NOMO-1 treated with dmso at 0.1 percent for 144 hours (cell line): ENCODE results near the gene KANSL3.
"Not testable (repeated sequence)": the region's sequence is repeated elsewhere in the genome, so short reads cannot be mapped to it uniquely, and the experiment has no call there.

Experiments used
- DNase-seq: peaks from one replicate; lab custom pipeline; 2025; ENCODE audit not compliant: unreplicated experiment; lab: John Stamatoyannopoulos, UW

The KANSL3 gene

DNA sequence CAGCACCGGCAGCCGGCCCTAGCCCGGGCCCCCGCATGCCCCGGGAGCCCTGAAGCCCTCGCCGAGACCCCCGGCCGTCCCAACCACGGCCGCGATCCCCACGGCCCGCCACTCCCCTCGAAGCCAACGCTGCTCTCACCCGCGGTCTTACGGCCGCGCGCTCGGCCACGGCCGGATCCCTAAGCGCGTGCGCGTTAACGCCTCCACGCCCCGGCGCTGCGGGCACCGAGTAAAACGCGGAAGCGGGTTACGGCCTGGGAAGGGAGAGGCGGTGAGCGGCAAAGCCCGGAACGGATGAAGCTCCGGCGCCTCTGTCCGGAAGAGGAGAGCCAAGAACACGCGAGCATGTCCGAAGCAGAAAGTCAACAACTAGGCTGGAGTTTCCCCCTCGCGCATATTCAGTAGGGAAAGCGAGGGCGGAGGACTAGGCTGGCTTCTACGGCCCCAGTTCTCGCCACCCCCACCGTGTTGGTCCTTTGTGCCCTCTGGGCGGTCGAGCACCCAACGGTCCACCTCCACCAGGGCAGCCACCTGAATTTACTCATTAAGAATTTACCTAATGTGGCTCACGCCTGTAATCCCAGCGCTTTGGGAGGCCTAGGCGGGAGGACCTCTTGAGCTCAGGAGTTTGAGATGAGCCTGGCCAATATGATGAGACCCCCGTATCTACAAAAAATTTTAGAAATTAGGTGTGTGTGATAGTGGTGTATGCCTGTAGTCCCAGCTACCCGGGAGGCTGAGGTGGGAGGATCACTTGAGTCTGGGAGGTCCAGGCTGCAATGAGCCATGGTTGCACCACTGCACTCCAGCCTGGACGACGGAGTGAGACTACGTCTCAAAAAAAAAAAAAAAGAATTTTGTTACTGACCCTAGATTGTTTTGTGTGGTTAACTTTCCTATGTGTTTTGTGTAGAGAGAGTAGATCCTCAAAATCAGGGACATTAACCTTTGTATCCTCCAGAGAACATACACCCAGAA lies at the start of gene KANSL3:
KANSL3 (minus strand) TSS at position 169 of the 978 bp plus-strand sequence. CDS start 1,177 bp downstream, outside the sequence.
- peak; percentile 91 for DNase-seq

DNA sequence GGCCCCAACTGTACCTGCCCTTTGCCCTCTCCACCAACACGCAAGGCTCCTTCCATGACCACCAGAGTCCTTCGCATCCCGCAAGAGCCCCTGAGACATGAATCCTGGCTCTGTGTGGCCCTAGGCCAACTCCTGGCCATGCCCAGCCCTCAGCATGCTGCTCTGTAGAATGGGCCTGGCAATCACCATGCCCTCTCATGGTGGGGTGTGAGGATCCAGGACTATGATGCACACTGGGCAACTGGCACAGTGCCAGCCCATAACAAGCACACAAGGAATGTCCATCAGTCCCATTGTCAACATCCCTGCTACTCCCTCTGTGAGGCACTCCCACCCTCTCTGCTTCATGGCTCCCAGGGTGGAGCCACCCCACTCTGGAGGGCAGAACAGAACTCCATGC lies 49.2 kb upstream of the KANSL3 start:
- DNase-seq, result no peak

DNA sequence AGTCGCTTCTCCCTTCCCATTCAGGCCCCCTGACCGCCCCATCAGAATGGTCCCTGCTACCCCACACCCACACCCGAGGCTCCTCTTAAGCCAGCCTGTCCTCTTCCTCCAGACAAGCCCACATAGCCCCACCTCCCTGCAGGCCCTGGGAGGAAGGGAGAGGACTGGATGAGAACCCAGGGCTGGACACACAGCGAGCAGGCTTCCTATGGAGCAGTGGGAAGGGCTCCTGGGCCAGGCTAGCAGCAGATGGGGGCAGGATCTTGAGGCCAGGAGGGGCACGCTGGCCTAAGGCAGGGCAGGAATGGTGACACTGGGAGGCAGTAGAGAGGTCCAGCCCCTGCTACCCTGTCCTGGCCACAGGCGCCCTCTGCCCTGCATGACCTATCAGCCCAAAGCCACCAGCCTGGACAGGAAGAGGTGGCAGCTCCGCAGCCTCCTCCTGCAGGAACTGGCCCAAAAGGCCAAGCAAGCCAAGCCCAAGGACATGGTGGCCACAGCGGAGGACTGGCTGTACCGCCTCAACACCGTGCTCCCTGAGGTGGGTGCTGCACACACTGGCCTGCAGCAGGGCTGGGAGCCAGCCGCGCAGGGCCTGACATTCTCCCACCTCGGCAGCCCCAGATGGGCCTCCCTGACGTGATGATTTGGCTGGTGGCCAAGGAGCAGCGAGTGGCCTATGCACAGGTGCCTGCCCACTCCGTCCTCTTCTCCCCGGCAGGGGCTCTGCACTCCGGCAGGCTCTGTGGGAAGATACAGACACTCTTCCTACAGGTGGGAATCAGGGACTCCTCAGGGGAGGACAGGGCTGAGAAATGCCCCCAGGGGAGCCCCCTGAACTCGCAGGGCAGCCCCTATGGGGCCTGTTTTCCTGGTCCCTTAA lies 47.7 kb upstream of the KANSL3 start:
- no peak for DNase-seq

DNA sequence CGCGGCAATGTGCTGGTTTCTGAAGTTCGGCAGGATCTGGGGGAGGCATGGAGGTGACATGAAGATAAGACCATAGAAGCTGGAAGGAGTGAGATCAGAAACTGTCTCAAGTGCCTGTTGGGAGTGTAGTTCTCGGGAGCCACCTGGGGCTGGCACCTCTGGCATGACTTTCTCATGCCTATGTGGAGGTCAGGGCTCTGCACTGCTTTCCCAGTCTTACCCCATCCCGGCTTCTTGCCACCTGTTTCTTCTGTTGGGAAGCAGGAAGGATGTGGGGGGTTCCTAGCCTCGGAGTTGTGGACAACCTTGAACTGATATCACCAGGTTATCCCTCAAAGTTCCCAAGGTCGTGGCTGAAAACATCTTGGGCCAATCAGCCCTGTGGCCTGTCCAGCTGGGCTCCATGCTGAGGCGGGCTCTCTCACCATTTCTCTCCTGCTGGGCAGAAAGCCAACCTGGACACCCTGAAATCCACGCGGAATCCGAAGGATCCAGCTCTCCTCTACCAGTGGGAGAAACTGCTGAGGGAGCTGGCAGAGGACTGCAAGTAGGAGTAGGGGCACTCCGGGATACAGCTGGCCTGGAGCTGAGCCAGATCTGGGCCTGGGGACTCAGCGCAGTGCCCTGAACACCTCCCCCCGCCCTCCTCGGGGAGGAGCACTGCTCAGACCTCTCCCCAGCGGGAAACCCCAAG lies 46.9 kb upstream of the KANSL3 start:
- no peak for DNase-seq

DNA sequence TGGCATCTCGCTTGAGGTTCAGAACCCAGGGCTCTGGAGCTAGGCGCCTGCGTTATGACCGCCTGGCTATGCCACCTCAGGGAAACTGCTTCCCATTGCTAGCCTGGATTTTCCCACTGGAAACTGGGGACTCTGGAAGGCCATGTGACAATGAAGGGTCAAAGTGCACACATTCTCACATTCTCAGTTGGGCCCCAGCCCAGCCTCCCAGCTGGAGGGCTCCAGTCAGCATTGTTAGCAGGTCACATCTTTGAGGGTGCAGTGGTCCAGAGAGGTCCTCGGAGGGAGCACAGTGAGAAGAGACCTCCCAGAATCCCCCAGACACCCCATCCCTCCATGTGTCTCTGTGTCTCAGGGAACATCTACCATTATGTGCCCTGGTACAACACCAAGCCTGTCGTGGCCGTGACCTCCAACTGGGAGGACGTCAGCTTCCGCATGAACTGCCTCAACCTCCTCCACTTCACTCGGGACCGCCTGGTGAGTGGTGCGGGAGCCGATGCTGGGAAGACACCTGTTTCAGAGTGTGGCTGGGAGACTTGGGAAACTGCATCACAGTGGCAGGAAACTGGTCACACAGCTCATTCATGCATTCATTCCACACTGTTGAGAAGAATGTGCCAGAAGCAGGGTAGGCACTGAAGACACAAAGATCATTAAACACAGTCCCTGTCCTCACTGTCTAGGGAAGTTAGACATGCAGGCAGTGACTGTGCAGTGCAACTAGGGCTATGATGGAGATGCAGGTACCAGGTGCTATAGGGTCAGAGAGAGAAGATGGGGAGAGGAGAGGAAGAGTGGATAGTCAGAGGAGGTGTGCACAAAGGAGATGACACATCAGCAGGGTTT lies 46.1 kb upstream of the KANSL3 start:
- no peak for DNase-seq

DNA sequence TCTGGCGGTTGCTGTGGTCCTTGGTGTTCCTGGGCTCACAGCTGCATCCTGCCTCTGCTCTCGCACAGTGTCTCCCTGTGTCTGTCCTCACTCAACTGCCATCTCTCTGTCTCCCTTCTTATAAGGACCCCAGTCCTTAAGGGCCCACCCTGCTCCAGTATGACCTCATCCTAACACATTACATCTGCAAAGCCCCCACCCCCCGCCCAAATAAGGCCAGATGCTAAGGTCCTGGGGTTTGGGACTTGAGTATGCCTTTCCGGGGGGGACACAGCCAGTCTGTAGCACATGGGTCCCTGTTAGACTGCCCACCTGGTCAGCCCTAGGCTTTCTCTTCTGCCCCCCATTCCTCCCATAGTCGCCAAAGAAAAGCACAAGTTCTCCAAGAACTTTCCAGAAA lies 45.2 kb upstream of the KANSL3 start:
- no peak for DNase-seq

DNA sequence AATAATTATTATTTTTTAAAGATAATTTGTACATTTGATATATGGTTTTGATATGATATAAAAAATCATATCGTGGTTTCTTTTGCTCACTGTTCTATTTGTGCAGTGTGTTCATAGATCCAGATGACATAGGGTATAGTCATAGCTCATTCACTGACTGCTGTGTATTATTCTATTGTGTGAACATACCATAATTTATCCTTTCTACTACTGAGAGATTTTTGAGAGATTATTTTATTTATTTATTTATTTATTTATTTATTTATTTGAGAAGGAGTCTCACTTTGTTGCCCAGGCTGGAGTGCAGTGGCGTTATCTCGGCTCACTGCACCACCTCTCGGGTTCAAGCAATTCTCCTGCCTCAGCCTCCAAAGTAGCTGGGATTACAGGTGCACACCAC lies 43.4 kb upstream of the KANSL3 start:
- no peak for DNase-seq

DNA sequence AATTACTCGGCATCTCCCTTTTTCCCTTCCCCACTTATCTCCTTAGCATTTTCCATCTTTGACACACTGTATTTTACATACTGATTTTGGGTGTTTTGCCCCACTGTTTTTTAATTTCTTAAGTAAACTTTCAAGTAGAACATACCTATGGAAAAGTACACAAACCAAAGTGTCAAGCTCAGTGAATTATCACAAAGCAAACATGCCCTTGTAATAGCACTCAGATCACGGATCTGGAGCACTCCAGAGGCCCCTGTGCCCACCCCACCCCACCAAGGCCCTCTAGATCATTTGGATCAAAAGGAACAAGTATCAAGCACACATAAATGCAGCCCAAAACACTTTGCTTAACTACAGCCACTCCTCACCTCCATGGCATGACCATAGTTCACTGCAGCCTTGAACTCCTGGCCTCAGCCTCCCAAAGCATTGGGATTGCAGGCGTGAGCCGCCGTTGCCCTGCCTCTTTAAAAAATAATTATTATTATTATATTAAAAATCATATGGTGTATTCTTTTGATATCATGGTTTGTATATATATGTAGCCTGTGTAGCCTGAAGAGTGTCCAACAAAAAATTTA lies 42.5 kb upstream of the KANSL3 start:
- DNase-seq, result no peak

DNA sequence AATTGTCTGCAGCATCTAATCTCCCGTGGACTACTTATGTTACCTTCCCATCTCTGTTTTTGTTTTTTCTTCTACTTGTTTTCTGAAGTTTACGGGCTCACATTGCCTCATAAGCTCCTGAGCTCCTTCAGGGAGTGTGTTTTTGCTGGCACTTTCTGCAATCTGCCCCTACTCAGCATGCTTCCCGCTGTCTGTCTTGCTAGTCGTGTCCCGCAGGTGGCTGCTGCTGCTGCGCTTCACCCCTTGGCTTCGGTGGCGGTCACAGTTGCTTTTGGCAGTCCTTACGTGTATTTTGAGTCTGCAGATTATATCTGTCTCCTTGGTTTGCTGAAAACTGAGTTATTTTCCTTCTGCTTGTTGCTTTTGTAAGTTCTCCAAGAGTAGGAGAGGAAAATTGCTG lies 41.7 kb upstream of the KANSL3 start:
- DNase-seq, result no peak

DNA sequence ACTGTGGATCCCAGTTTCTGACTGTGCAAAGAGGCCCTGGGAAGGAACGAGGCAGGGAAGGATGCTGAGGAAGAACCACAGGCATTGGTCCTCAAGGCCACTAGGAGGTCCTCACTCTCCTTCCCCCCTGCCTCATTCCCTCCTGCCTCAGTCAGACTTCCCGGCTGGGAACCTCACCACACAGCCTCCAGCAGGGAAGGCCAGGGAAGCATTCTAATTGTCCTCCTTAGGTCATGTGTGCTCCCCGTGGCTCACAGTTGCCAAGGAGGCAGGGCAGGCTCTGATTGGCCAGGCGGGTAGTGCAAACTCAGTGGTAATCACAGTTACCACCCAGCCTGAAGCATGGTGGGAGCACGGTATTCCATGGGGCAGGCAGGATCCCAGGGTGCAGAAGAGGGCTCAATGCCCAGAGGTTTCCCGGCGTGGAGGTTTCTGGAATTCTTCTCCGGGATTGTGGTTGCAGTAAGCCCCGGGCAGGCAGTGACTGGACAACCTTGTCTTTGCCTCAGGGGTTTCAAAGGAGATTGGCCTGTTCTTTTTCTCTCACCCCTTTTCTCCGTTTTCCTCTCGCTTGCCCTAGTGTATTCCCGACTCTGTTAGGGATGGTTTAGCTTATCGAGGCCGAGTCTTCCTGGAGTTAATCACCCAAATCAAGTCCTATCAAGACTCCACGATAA lies 31.6 kb upstream of the KANSL3 start:
- DNase-seq, result no peak

DNA sequence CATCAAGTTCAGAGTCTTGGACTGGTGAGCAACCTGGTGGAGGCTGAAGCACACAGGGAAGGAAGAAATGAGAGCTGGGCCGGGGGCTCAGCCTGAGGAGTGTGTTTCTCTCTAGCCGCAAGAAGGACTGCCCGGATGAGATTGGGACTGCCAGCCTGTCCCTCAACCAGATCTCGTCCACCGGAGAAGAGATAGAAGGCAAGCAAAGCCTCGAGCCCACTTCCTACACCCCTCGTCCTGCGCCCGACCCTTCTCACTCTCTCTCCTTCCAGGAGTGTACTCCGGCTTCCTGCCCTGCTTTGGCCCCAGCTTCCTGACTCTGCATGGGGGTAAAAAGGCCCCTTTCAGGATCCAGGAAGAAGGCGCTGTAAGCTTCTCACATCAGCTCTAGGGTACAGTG lies 30.7 kb upstream of the KANSL3 start:
- no peak for DNase-seq

DNA sequence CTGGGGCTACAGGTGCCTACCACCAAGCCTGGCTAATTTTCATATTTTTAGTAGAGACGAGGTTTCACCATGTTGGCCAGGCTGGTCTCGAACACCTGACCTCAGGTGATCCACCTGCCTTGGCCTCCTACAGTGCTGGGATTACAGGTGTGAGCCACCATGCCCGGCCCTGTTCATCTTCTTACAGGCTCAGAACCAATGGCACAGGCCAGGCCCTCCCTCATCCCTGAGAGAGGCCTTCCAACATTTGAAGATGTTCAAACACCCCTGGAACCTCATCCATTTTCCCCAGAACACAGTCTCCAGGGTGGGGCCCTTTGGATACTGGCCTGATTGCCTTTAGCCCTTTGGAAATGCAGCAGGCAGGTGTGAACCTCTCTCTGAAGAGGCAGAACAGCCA lies 27.6 kb upstream of the KANSL3 start:
- not testable (repeated sequence) for DNase-seq

DNA sequence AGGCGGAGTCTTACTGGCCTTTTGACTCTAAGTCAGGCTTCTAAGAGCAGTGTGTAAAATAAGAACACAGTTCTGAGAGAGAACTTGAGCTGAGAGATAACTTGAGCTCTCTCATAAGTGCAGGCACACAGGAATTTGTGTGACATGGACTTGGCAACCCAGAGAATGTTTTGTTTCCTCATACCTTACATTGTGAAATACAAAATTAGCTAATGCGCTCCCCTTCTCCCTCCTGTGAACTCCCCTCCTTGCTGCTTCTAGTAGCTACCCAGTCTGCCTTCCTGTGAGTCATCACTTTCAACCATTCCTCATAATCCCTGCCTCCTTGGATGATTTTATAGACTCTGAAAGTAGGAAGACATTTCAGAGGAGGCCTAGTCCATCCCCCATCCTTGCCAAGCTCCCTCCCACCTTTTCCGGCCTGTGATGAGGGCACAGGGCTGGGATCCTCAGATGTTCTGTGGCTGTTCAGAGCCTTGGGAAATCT lies 27.0 kb upstream of the KANSL3 start:
- peak; percentile 84 for DNase-seq

DNA sequence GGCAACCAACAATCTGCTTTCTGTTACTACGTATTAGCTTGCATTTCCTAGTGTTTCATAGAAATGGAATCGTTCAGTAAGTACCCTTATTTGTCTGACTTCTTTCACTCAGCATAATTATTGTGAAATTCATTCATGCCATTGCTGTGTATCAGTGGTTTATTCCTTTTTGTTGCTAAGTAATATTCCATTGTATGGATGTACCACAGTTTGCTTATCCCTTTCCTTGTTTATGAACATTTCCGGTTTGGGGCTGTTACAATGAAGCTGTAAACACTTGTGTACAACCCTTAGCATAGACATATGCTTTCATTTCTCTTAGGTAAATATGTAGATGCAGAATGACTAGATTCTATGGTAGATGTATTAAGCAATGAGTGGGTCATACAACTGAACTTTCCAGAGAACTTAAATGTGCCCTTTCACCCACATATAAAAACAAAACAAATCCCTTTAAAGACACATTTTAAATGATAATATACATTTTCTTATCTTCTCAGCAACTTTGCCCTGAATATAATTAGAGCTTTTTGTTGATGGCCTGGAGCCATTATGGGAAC lies 26.3 kb upstream of the KANSL3 start:
- DNase-seq, result no peak

DNA sequence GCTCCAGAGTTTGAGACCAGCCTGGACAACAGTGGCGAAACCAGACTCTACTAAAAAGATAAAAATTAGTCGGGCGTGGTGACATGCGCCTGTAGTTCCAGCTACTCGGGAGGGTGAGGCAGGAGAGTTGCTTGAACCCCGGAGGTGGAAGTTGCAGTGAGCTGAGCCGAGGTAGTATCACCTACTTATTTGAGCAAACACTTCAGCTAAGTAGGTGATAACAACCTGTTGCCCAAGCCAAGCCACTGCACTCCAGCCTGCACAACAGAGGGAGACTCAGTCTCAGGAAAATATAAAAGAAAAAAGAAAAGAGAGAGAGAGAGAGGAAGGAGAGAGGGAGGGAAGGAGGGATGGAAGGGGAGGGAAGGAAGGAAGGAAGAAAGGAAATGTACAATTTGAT lies 25.7 kb upstream of the KANSL3 start:
- DNase-seq, result no peak

DNA sequence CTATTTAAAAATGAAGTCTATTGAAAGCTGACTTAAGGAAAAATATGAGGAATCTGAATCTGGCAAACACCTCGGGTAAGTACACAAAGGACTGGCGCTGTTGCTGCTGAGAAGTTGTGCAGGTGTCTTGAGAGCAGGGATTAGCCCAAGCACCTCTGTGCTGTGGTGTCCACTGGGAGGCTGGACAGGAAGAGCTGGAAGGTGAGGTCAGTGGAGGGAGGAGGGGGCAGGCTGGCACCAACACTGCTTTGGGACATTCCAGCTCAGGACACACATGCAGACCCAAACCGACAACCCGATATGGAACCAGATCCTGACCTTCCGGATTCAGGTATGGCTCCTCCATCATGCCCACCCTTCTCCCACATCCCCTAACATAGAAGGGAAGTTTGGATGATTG lies 25.1 kb upstream of the KANSL3 start:
- DNase-seq, result no peak

DNA sequence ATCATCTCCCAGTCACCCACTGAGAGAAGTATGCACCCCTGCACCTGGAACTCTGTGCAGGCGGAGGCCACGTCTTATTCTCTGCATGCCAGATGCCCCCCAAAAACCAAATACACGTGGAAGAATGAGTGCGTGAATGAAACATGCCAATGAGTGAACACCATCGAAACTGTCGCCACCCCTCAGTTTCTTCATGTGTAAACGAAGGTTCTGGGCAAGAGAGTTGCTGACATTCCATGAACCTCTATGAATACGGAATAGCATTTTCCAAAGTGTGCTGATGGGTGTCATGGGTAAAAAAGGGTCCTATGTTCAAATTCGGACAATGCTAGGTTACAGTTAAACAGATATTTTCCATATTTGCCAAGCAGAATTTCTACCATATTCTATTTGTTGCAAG lies 24.2 kb upstream of the KANSL3 start:
- no peak for DNase-seq

DNA sequence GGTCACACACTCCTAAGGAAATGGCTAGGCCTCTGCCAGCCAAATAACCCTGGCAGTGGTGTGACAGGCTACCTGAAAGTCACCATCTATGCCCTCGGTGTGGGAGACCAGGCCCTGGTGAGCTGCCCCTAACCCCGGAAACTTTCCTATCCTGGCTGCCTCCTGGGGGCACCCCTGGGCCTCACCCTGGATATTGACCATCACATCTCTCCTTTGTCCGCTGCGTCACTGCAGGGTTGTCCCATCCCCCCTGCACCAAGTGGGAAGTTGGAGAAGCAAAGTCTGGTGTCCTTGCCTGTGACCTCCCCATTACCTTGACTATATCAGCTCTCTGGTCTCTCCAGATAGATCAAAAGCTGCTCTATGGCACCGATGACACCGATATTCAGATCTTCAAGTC lies 23.2 kb upstream of the KANSL3 start:
- DNase-seq, result no peak

DNA sequence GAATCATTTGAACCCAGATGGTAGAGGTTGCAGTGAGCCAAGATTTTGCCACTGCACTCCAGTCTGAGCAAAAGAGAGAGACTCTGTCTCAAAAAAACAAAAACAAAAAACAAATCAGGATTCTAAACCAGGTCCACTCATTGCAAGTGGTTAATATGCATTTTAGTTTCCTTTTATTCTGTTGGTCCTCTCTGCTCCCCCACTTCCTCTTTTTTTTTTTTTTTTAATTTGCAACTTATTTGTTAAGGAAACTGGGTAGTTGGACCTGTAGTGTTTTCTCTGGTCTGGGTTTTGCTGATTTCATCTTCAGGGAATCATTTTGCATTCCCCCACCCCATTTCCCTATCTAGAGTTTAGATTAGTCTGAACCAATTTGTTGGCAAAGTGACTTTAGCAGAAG lies 18.4 kb upstream of the KANSL3 start:
- DNase-seq, result peak; percentile 46
